Heart left ventricle (tissue), 16 donors: Measurements from ENCODE around the gene RNF213. TPM values are rescaled to one million over a fixed set of nuclear protein-coding genes. Genes with fewer than 3 reads are reported as not detected.

Experiments used
- ATAC-seq, 4 donors: fragments of 200-7000 bp; cut with Tn5 transposase; one replicate each; pipeline ENCODE4 v1.9.1; 2020 to 2022; ENCODE audit warnings: moderate library complexity in 4 of 4, mild to moderate bottlenecking in 3 of 4, moderate number of reproducible peaks in 1 of 4
- DNase-seq, 5 donors: peaks; one replicate each; pipeline ENCODE4 v3.0.0-alpha.2; 2020
- H3K27ac ChIP-seq, 12 donors: fragments of 200-600 bp; sonication (generic) in 4 of 12; one replicate each; pipeline versions ENCODE4 v1.5.0 to v1.8.0; 2016 to 2022; ENCODE audit warnings: mild to moderate bottlenecking in 2 of 12
- H3K27me3 ChIP-seq, 9 donors: fragments of 200-600 bp; sonication (generic) in 2 of 9; one replicate each; pipeline versions ENCODE4 v1.5.1 to v1.8.0; 2016 to 2022; ENCODE audit warnings: mild to moderate bottlenecking in 3 of 9
- H3K36me3 ChIP-seq, 9 donors: fragments of 200-600 bp; sonication (generic) in 2 of 9; one replicate each; pipeline versions ENCODE4 v1.5.0 to v1.8.0; 2018 to 2022; ENCODE audit warnings: mild to moderate bottlenecking in 2 of 9
- H3K4me1 ChIP-seq, 12 donors: fragments of 200-600 bp; sonication (generic) in 4 of 12; one replicate each; pipeline versions ENCODE4 v1.5.0 to v1.8.0; 2016 to 2022; ENCODE audit warnings: mild to moderate bottlenecking in 3 of 12
- H3K4me3 ChIP-seq, 12 donors: fragments of 200-600 bp; sonication (generic) in 4 of 12; one replicate each; pipeline versions ENCODE4 v1.5.0 to v1.8.0; 2017 to 2022; ENCODE audit warnings: mild to moderate bottlenecking in 9 of 12, moderate library complexity in 4 of 12
- H3K9me3 ChIP-seq, 12 donors: fragments of 200-600 bp; sonication (generic) in 4 of 12; one replicate each; pipeline versions ENCODE4 v1.5.0 to v1.8.0; 2016 to 2022; ENCODE audit warnings: mild to moderate bottlenecking in 1 of 12
- CTCF ChIP-seq, 12 donors: fragments of 200-600 bp; sonication (generic) in 4 of 12; IDR thresholded peaks; one replicate each; pipeline versions ENCODE4 v1.5.0 to v1.8.0; 2018 to 2022; ENCODE audit warnings: antibody characterized with exemption in 12 of 12, mild to moderate bottlenecking in 5 of 12
- POLR2A ChIP-seq, 2 donors: fragments of 450-650 bp; IDR thresholded peaks; one replicate each; pipeline ENCODE4 v1.6.1; 2017; ENCODE audit warnings: antibody characterized with exemption in 2 of 2, mild to moderate bottlenecking in 2 of 2, moderate library complexity in 2 of 2
- WGBS, 4 donors: extraction: QIAGEN DNeasy Blood & Tissue Kit in 2 of 4; methylation state at CpG; one replicate each; pipeline versions ENCODE4 v1.1.5 to v1.1.7; 2013 to 2018; 5-methylcytosine and 5-hydroxymethylcytosine counted together
- intact Hi-C, 10 donors: fragments of 100-400 bp; cut with DNase I; formaldehyde crosslinking; loops; one replicate each; pipeline versions ENCODE4 v1.11.1 to v1.14.2; 2022
- polyA plus RNA-seq, 2 donors: library from polyadenylated mRNA; stranded (reverse); fragments of 200-250 nt; gene quantifications; one replicate each; pipeline ENCODE4 v1.2.3, GENCODE V29; 2013
- total RNA-seq, 9 donors: library from RNA; depleted of rRNA in 2 of 9; stranded (reverse); fragments of >200 nt in 2 of 9; fragmentation: NEBNext Ultra II Directional in 3 of 9; extraction: Animal tissue kit (Norgen Biotek cat#: 25700) in 3 of 9; gene quantifications; one replicate each; pipeline versions ENCODE4 v1.1.0 to v1.2.4, GENCODE V29; 2016 to 2023
- donor health status: ischemic (EF 13 %, LVEDD 7.1; RV severe dilation, severe dysfunction).
- donor health status: healthy with polysubstance abuse.
- donor health status: DM: no; HTN: yes; CAD: no.
- donor health status: DM: no; HTN: no; CAD: no.
- donor health status: ischemic (EF 25% LVEDD 6.9; RV normal size, moderate dysfunction).
- donor health status: ischemic (EF 25% LVEDD 5.7; RV mildly dilated, moderate dysfunction).
- donor health status: healthy.
- donor health status: DM: yes; HTN: yes; CAD: no.
- donor health status: ischemic (EF 35%, LVEDD 5.7; RV mildly dilated, moderate dysfunction).
- donor health status: nonischemic (EF 11% LVEDD 7.7; RV severe dilation, severe dysfunction).
- donor health status: DM: yes; HTN: yes; CAD: no.
- donor health status: PGD.
- donor health status: ischemic (EF 29% LVEDD 5.4; RV normal size, mild dysfunction).
- donor health status: nonischemic (EF 23%, LVEDD 6.1; RV moderate dilation, normal function).

The RNF213 gene
- total and polyA plus RNA-seq, 11 donors = 23.1 to 167 (median 31.4) TPM

- intact Hi-C loops = no loop called here
- peaks cover 0 to 9% (median 0%) of the 10 kb centered on the region in 12 donors for H3K9me3 ChIP-seq
- H3K4me3 ChIP-seq = no peak overlapping the region
- WGBS, 4 donors = 92 to 97% (median 94%) methylated on average over 6 of the region's 6 CpGs
- ATAC-seq = no peak
- no peaks in the 10 kb centered on the region for H3K27me3 ChIP-seq
- no peak for DNase-seq
- TF ChIP-seq POLR2A (IDR thresholded peaks at IDR 0.05) (no peak), CTCF (IDR thresholded peaks at IDR 0.05) (no peak)
- H3K4me1 ChIP-seq = peaks cover 0 to 5% (median 0%) of the 10 kb centered on the region in 12 donors
- no peak overlapping the region for H3K27ac ChIP-seq
- peaks cover 0 to 75% (median 70%) of the 10 kb centered on the region in 9 donors for H3K36me3 ChIP-seq
Measured at GRCh38 chr17:80318166-80318565, 57.5 kb downstream of the RNF213 start.

DNA sequence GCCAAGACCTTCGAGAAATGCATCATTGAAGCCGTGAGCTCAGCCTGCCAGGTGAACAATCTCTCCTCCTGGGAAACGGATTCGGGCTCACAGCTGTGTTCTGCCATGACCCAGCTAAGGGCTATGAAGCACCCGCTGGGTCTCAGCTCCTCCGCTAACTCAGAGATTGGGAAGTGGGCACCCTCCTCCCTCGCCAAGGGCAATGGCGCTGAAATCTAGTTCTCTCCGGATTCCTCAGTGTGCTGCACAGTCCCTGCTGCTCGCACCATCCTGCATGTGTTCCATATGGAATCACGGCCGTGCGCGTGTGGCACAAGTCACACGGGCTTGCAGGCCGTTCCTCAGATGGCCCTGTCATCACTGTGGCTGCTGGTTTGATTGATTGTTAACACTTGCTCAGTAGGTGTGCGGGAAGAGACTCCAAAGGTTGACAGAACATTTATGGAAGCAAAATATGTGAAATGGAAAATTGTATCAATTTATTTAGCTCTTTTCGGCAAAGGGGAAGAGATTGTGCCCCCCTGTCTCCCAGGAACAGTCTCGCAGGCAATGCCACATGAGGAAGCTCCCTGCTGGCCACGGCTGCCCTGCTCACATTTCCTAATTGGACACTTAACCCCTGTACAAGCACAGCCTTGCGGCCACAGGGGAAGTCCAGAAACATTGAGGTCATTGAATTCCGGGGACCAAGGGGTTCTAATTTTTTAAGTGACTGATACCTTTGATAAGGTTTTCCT lies 58.8 kb downstream of the RNF213 start:
- peaks cover 0 to 10% (median 0%) of the 10 kb centered on the region in 12 donors for H3K9me3 ChIP-seq
- H3K4me1 ChIP-seq = peaks cover 0 to 5% (median 0%) of the 10 kb centered on the region in 12 donors
- WGBS, 4 donors = 85 to 88% (median 87%) methylated on average over 19 to 22 of the region's 22 CpGs
- no peak overlapping the region for H3K4me3 ChIP-seq
- DNase-seq = no peak
- no peak for ATAC-seq
- no peak overlapping the region for H3K27ac ChIP-seq
- intact Hi-C loops = no loop called here
- TF ChIP-seq CTCF (IDR thresholded peaks at IDR 0.05) (no peak), POLR2A (IDR thresholded peaks at IDR 0.05) (no peak)
- H3K36me3 ChIP-seq = peaks cover 0 to 86% (median 81%) of the 10 kb centered on the region in 9 donors
- no peaks in the 10 kb centered on the region for H3K27me3 ChIP-seq

- TF ChIP-seq CTCF (IDR thresholded peaks at IDR 0.05) = no peak
- peaks cover 0 to 92% (median 86%) of the 10 kb centered on the region in 9 donors for H3K36me3 ChIP-seq
Measured at GRCh38 chr17:80319999-80320344, 59.3 kb downstream of the RNF213 start.

DNA sequence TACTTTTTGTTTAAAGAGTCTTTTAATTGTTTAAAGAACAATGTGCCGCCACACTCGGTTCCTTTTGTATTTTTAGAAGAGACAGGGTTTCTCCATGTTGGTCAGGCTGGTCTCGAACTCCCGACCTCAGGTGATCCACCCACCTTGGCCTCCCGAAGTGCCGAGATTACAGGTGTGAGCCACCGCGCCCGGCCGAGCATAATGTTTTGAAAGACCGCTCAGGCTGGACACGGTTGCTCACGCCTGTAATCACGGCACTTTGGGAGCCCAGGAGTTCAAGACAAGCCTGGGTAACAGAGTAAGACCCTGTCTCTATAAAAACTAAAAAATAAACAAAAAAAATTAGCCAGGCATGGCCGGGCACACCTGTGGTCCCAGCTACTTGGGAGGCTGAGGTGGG lies 59.8 kb downstream of the RNF213 start:
- DNase-seq (no peak), ATAC-seq (no peak)
- no peak overlapping the region for H3K27ac ChIP-seq
- 96 to 98% (median 97%) methylated on average over 15 of the region's 15 CpGs for WGBS, 4 donors
- intact Hi-C loops = no loop called here
- TF ChIP-seq CTCF (IDR thresholded peaks at IDR 0.05) (no peak), POLR2A (IDR thresholded peaks at IDR 0.05) (no peak)
- peaks cover 0 to 97% (median 91%) of the 10 kb centered on the region in 9 donors for H3K36me3 ChIP-seq
- peaks cover 0 to 10% (median 0%) of the 10 kb centered on the region in 12 donors for H3K9me3 ChIP-seq
- no peak overlapping the region for H3K4me3 ChIP-seq
- H3K4me1 ChIP-seq = peaks cover 0 to 5% (median 0%) of the 10 kb centered on the region in 12 donors
- H3K27me3 ChIP-seq = no peaks in the 10 kb centered on the region

More at GRCh38 chr17:80319999-80320344, 59.3 kb downstream of the RNF213 start:
- 84 to 90% (median 87%) methylated on average over 4 of the region's 4 CpGs for WGBS, 4 donors
- no peak overlapping the region for H3K4me3 ChIP-seq
- no peaks in the 10 kb centered on the region for H3K27me3 ChIP-seq
- H3K9me3 ChIP-seq = peaks cover 0 to 10% (median 0%) of the 10 kb centered on the region in 12 donors
- H3K4me1 ChIP-seq = peaks cover 0 to 5% (median 0%) of the 10 kb centered on the region in 12 donors
- no peak overlapping the region for H3K27ac ChIP-seq
- no peak for DNase-seq
- no peak for ATAC-seq
- intact Hi-C loops = no loop called here
